Fibroblast of skin of right quadriceps (primary cell): ENCODE data around the gene FGA.
"Not testable (repeated sequence)": the region's sequence is repeated elsewhere in the genome, so short reads cannot be mapped to it uniquely, and the experiment has no call there.

Source experiments
- DNase-seq: peaks from one replicate; pipeline ENCODE4 v3.0.0-alpha.2; 2013

The FGA gene

GRCh38 chr4:154606728-154607723, 16.5 kb upstream of the FGA start:
- no peak for DNase-seq

DNA sequence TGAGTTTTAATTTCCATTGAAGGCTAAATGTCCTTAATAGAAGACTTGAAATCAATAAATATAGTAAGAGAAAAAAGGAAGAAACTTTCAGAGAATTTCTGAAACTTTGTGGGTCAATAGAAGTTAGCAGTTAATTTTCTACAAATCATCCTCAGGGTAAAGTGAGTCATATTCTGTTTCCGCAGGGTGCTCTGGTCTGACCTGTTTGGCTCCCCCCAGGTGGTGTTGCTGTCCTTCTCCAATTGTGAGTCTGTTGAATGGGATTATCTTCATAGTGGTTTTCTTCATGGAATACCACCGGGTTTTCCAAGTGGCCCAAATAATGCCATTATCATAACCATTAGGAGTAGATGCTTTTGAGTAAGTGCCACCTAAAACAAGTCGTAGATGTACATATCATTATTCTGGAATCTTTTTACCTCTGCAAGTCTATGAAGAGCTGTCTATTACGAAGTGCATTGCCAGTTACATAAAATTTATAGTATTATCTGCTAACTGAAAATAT, 14.2 kb upstream of the FGA start:
- no peak for DNase-seq

DNA sequence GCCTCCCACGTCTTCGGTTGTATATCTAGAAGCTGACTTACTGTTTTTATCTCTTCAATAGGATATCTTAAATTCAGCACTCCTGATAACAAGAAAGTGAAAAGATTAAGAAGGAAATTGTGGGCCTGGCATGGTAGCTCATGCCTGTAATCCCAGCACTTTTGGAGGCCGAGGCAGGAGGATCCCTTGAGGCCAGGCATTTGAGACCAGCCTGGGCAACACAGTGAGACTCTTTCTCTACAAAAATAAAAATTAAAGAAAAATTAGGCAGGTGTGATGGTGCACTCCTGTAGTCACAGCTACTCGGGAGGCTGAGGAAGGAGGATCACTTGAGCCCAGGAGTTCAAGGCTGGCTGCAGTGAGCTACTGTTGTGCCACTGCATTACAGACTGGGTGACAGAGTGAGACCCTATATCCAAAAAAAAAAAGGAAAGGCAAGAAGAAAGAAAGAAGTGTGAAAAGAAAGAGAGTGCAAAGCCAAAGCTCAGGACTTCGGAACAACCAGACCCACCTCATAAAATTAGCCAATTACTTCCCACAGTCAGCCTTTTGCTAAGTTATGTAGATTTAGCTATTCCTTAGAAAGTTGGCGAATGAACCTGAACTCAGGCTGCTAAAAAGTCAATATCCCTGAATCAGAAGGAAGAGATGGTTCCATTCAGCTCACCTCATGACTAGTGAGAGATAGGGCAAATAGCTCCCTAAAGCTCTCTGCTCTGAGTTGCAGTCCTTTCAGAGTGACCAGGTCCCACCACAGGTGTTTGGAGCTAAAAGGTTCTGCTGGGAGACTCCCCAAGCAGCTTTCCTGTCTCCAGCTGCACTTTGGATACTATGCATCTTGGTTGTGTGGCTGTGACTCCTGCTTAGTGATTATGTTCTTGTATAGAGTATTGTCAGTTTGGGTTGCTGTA, 12.7 kb upstream of the FGA start:
- DNase-seq = no peak

GRCh38 chr4:154602404-154603020, 12.0 kb upstream of the FGA start:
- no peak for DNase-seq

- no peak for DNase-seq
These were observed 7.5 kb upstream of the FGA start for GRCh38 chr4:154597798-154598774.

DNA sequence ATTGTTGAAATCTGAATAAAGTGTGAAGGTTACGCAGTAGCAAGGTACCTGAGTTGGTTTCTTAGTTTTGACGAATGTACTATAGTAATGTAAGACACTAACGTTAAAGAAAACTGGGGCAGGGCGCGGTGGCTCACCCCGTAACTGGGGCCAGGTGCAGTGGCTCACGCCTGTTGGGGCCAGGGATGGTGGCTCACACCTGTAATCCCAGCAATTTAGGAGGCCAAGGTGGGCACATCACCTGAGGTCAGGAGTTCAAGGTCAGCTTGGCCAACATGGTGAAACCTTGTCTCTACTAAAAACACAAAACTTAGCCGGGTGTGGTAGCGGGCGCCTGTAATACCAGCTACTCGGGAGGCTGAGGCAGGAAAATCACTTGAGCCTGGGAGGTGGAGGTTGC, 6.7 kb upstream of the FGA start:
- DNase-seq = not testable (repeated sequence)

GRCh38 chr4:154595807-154596206, 5.3 kb upstream of the FGA start:
- no peak for DNase-seq

- not testable (repeated sequence) for DNase-seq
These were observed 3.8 kb upstream of the FGA start for GRCh38 chr4:154594343-154594742.

- DNase-seq = no peak
These were observed 3.3 kb upstream of the FGA start for GRCh38 chr4:154593868-154594267.

GRCh38 chr4:154591890-154592289, 1.3 kb upstream of the FGA start:
- DNase-seq = no peak

- no peak for DNase-seq
These were observed 995 bp downstream of the FGA start for GRCh38 chr4:154589296-154590197.

DNA sequence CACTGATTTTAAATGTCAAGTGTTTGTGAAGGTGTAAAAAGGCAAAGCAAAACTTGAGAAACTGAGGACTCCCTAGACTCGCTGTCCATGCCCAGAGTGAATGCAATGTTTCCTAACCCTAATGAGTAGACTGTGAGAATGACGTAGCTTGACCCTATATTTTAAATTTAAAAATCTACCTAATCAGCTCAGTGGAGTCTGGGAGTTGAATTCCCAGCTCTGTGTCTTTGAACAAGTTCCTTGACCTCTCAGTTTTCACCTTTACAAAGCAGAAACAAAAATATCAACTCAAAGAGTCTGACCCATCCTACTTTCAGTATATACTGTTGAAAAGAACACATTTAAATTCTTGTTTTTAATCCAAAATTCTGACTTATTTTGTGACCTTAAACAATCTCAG, 2.3 kb downstream of the FGA start:
- DNase-seq = no peak

GRCh38 chr4:154586296-154587033, 4.1 kb downstream of the FGA start:
- DNase-seq = no peak

- no peak for DNase-seq
These were observed 5.0 kb downstream of the FGA start for GRCh38 chr4:154585369-154586018.

DNA sequence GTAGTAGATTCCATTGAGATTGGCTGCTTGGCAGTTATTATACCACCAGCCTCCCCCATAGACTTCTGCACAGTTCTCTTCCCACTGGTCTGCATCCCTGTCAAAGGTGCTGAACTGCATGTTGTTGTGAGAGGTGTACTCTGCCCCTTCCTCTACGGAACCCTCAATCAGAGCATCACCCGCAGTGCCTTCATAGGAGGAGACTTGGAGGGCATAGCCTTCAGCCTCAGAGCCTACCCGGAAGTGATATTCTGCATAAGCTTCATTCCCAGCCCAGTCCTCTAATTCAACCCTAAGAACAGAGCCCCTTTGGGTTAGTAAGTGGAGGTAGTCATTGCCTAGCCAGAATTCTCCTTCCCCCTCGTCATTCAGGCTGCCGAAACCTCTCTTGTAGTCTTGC, 6.3 kb downstream of the FGA start:
- DNase-seq = no peak

DNA sequence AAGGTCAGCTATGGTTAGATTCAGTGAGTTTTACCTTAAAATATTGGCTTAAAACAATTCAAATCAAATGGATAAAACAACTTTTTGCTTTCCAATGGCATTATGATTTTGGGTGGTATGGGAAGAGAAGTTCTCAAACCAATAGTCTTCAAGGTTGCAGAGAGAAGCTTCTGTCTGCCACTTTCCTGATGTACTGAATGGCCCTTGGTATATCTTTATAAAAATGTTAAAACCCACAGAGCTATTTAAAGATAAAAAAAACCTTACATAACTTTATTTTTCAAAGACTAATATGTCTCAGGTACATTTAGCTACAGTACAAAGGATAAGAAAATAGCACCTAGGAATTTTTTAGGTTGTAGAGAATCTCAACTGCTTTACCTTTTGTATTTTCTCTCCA, 6.9 kb downstream of the FGA start:
- no peak for DNase-seq

- no peak for DNase-seq
These were observed 7.3 kb downstream of the FGA start for GRCh38 chr4:154583230-154583629.

DNA sequence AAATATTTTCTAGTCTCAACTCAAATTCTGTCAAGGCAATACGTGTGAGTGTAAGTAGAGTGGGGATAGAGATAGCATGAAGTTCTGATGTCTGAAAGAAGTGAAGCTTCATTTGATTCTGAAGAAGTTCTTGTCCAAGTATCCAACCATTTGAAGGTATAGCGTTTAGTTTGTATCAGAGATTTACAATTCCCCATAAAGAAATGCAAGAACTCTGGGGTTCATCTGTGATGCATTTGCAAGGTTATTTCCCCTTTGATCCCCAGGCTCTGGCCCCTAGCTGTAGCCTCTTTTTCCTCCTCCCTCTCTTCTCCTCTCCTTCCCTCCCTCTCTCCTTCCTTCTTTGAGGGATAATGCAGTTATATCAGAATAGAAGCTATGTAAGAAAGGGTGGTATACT, 7.8 kb downstream of the FGA start:
- DNase-seq = no peak

DNA sequence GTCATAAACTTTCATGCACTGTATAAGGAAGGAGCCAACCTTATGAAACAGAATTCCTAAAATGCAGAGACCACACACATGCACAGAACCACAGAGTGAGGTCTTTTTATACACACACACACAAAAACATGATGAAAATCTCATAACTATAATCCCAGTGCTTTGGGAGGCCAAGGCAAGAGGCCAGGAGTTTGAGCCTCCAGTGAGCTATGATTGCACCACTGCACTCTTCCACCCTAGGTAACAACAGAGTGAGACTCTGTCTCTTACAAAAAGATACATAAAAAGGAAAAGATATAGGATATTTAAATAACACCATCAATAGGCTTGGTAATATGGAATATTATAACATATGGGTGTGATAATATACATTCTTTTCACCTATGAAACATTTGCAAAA, 10.6 kb downstream of the FGA start:
- DNase-seq = no peak
